ENCODE data around the gene WDR81. TPM values are rescaled to one million over a fixed set of nuclear protein-coding genes. Genes with fewer than 3 reads are reported as not detected.
"Not testable (repeated sequence)": the region's sequence is repeated elsewhere in the genome, so short reads cannot be mapped to it uniquely, and the experiment has no call there.

WDR81 gene
- total and polyA plus RNA-seq, 5 donors: 9.2 to 11.2 (median 10.9) TPM

DNA sequence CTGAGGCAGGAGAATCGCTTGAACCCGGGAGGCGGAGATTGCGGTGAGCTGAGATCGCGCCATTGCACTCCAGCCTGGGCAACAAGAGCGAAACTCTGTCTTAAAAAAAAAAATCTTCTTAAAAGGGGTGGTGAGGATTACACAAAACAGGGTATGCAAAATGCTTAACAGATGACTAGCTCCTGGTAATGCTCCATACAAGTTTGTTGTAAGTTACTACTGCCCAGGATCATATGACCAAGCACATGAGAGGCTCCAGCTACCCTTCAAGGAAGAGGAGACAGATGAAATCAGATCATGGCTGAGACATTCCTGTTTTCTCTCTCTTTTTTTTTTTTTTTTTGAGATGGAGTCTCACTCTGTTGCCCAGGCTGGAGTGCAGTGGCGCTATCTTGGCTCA, 2.5 kb upstream of the WDR81 start:
- DNase-seq: peak in 1 of 3 donors; percentile 21
- H3K27me3 ChIP-seq (ENCODE audit: control insufficient read depth, insufficient read depth); ATAC-seq; H3K27ac ChIP-seq (ENCODE audit: low read length); H3K4me3 ChIP-seq (ENCODE audit: low read length); H3K9me3 ChIP-seq (ENCODE audit: control insufficient read depth, low read length): not testable (repeated sequence)
- 96% methylated on average over 8 of the region's 8 CpGs for WGBS
- intact Hi-C loops (cut with DNase I): loop anchor here in 2 of 4 donors (5.0 kb wide), 1 partner anchor 60 kb away; no protein-coding TSS in a partner anchor
- H3K4me1 ChIP-seq (ENCODE audit: control insufficient read depth, insufficient read depth, low read length): peaks cover 11% of the 10 kb centered on the region

DNA sequence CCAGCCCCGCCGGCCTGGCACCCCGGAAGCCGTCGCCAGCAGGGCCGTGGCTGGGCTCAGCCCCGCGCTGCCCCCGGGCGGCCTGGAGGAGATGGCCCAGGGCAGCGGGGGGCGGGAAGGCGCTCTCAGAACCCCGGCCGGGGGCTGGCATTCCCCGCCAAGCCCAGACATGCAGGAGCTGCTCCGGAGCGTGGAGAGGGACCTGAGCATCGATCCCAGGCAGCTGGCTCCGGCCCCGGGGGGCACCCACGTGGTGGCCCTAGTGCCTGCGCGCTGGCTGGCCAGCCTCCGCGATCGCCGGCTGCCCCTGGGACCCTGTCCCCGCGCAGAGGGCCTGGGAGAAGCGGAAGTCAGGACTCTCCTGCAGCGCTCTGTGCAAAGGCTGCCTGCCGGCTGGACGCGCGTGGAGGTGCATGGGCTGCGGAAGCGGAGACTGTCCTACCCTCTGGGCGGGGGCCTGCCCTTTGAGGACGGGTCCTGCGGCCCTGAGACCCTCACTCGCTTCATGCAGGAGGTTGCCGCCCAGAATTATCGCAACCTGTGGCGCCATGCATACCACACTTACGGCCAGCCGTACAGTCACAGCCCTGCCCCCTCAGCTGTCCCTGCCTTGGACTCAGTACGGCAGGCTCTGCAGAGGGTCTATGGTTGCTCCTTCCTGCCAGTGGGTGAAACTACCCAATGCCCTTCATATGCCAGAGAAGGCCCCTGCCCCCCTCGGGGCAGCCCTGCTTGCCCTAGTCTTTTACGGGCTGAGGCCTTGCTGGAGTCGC, 551 bp downstream of the WDR81 start:
- ATAC-seq (peak; percentile 40 to 55), DNase-seq (peak in 2 of 3 donors; percentile 35 to 79)
- Histone ChIP-seq H3K4me1 (ENCODE audit: control insufficient read depth, insufficient read depth, low read length) (peaks cover 9% of the 10 kb centered on the region), H3K27ac (ENCODE audit: low read length) (peak overlapping the region; percentile 34), H3K27me3 (ENCODE audit: control insufficient read depth, insufficient read depth) (no peaks in the 10 kb centered on the region), H3K9me3 (ENCODE audit: control insufficient read depth, low read length) (no peaks in the 10 kb centered on the region), H3K4me3 (ENCODE audit: low read length) (peak overlapping the region; percentile 74)
- intact Hi-C loops (cut with DNase I): loop anchor here in 3 of 4 donors (5.0 kb wide), 2 partner anchors 52 to 57 kb away; no protein-coding TSS in a partner anchor
- WGBS: 15% methylated on average over 51 of the region's 51 CpGs

DNA sequence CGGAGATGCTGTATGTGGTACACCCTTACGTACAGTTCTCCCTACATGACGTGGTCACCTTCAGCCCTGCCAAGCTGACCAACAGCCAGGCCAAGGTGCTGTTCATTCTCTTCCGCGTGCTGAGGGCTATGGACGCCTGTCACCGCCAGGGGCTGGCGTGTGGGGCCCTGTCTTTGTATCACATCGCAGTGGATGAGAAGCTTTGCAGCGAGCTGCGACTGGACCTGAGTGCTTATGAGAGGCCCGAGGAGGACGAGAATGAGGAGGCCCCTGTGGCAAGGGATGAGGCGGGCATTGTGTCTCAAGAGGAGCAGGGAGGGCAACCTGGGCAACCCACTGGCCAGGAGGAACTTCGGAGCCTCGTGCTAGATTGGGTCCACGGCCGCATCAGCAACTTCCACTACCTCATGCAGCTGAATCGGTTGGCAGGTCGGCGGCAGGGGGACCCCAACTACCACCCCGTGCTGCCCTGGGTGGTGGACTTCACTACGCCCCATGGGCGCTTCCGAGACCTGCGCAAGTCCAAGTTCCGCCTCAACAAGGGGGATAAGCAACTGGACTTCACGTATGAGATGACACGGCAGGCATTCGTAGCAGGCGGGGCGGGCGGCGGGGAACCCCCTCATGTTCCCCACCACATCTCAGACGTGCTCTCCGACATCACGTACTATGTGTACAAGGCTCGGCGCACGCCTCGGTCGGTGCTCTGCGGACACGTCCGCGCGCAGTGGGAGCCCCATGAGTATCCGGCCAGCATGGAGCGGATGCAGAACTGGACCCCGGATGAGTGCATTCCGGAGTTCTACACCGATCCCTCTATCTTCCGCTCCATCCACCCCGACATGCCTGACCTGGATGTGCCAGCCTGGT, 1.4 kb downstream of the WDR81 start:
- DNase-seq (peak; percentile 18 to 61 (median 58)), ATAC-seq (no peak)
- intact Hi-C loops (cut with DNase I): loop anchor here in 1 of 4 donors (5.0 kb wide), 1 partner anchor 51 kb away; no protein-coding TSS in a partner anchor
- Histone ChIP-seq H3K4me1 (ENCODE audit: control insufficient read depth, insufficient read depth, low read length) (peaks cover 9% of the 10 kb centered on the region), H3K27ac (ENCODE audit: low read length) (no peak overlapping the region), H3K4me3 (ENCODE audit: low read length) (no peak overlapping the region), H3K9me3 (ENCODE audit: control insufficient read depth, low read length) (no peaks in the 10 kb centered on the region), H3K27me3 (ENCODE audit: control insufficient read depth, insufficient read depth) (no peaks in the 10 kb centered on the region)
- 95% methylated on average over 54 of the region's 54 CpGs for WGBS

DNA sequence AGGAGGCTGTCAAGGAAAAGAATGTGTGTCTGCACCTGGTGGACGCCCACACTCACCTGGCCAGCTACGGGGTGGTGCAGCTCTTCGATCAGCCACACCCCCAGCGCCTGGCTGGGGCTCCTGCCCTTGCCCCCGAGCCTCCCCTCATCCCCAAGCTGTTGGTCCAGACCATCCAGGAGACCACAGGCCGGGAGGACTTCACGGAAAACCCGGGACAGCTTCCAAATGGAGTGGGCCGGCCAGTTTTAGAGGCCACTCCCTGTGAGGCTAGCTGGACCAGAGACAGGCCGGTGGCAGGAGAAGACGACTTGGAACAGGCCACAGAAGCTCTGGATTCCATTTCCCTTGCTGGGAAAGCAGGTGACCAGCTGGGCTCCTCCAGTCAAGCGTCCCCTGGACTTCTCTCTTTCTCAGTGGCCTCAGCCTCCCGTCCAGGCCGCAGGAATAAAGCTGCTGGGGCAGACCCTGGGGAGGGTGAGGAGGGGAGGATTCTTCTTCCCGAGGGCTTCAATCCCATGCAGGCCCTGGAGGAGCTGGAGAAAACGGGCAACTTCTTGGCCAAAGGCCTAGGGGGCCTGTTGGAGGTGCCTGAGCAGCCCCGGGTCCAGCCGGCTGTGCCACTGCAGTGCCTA, 2.2 kb downstream of the WDR81 start:
- intact Hi-C loops (cut with DNase I): loop anchor here in 1 of 4 donors (5.0 kb wide), 1 partner anchor 51 kb away; no protein-coding TSS in a partner anchor
- Histone ChIP-seq H3K4me3 (ENCODE audit: low read length) (no peak overlapping the region), H3K4me1 (ENCODE audit: control insufficient read depth, insufficient read depth, low read length) (peaks cover 9% of the 10 kb centered on the region), H3K27ac (ENCODE audit: low read length) (no peak overlapping the region), H3K27me3 (ENCODE audit: control insufficient read depth, insufficient read depth) (no peaks in the 10 kb centered on the region), H3K9me3 (ENCODE audit: control insufficient read depth, low read length) (no peaks in the 10 kb centered on the region)
- ATAC-seq (no peak), DNase-seq (peak; percentile 25 to 52 (median 47))
- WGBS: 72% methylated on average over 18 of the region's 18 CpGs

DNA sequence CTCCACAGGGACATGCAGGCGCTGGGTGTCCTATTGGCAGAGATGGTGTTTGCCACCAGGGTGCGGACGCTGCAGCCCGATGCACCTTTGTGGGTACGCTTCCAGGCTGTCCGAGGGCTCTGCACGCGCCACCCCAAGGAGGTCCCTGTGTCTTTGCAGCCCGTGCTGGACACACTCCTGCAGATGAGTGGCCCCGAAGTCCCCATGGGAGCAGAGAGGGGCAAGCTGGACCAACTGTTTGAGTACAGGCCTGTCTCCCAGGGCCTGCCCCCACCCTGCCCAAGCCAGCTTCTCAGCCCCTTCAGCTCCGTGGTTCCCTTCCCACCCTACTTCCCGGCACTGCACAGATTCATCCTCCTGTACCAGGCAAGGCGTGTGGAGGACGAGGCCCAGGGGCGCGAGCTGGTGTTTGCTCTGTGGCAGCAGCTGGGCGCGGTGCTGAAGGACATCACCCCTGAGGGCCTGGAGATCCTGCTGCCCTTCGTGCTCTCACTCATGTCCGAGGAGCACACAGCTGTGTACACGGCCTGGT, 2.8 kb downstream of the WDR81 start:
- Histone ChIP-seq H3K27me3 (ENCODE audit: control insufficient read depth, insufficient read depth) (no peaks in the 10 kb centered on the region), H3K4me1 (ENCODE audit: control insufficient read depth, insufficient read depth, low read length) (peaks cover 9% of the 10 kb centered on the region), H3K9me3 (ENCODE audit: control insufficient read depth, low read length) (no peaks in the 10 kb centered on the region), H3K27ac (ENCODE audit: low read length) (no peak overlapping the region), H3K4me3 (ENCODE audit: low read length) (no peak overlapping the region)
- intact Hi-C loops (cut with DNase I): loop anchor here in 1 of 4 donors (5.0 kb wide), 1 partner anchor 50 kb away; no protein-coding TSS in a partner anchor
- peak in 2 of 3 donors; percentile 51 to 53 for DNase-seq
- 93% methylated on average over 21 of the region's 21 CpGs for WGBS
- no peak for ATAC-seq

DNA sequence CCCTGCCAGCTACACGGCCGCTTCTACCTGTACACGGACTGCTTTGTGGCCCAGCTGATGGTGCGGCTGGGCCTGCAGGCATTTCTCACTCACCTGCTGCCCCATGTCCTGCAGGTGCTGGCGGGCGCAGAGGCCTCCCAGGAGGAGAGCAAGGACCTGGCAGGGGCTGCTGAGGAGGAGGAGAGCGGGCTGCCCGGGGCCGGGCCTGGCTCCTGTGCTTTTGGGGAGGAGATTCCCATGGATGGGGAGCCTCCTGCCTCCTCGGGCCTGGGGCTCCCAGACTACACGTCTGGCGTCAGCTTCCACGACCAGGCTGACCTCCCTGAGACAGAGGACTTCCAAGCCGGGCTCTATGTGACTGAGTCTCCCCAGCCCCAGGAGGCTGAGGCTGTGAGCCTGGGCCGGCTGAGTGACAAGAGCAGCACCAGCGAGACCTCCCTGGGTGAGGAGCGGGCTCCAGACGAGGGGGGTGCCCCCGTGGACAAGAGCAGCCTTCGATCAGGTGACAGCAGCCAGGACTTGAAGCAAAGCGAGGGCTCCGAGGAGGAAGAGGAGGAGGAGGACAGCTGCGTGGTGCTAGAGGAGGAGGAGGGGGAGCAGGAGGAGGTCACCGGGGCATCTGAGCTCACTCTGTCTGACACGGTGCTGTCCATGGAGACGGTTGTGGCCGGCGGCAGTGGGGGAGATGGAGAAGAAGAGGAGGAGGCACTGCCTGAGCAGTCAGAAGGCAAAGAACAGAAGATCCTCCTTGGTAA, 3.5 kb downstream of the WDR81 start:
- H3K27ac ChIP-seq (ENCODE audit: low read length): no peak overlapping the region
- no peak overlapping the region for H3K4me3 ChIP-seq (ENCODE audit: low read length)
- ATAC-seq (no peak), DNase-seq (peak in 2 of 3 donors; percentile 40 to 57)
- H3K4me1 ChIP-seq (ENCODE audit: control insufficient read depth, insufficient read depth, low read length): peaks cover 8% of the 10 kb centered on the region
- H3K9me3 ChIP-seq (ENCODE audit: control insufficient read depth, low read length): no peaks in the 10 kb centered on the region
- intact Hi-C loops (cut with DNase I): loop anchor here in 1 of 4 donors (5.0 kb wide), 1 partner anchor 49 kb away; no protein-coding TSS in a partner anchor
- WGBS: 90% methylated on average over 28 of the region's 28 CpGs
- no peaks in the 10 kb centered on the region for H3K27me3 ChIP-seq (ENCODE audit: control insufficient read depth, insufficient read depth)

DNA sequence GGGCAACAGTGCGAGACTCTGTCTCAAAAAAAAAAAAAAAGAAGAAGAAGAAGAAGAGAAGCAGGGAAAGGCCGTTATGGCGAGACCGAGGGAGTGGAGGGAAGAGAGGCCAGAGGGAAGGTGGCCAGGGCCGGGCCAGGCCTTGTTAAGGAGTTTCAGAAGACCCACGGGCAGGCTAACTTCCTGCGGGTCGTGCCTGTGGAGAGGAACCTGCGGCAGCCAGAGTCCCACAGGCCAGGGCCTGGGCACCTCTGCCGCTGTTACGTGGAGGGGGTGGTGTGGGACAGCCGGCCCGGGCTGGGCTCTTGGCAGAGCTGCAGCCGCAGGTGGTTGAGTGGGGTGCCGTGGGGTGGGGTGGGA, 5.4 kb downstream of the WDR81 start:
- Histone ChIP-seq H3K27ac (ENCODE audit: low read length) (peak overlapping the region; percentile 42), H3K27me3 (ENCODE audit: control insufficient read depth, insufficient read depth) (no peaks in the 10 kb centered on the region), H3K4me1 (ENCODE audit: control insufficient read depth, insufficient read depth, low read length) (peaks cover 5% of the 10 kb centered on the region), H3K4me3 (ENCODE audit: low read length) (no peak overlapping the region), H3K9me3 (ENCODE audit: control insufficient read depth, low read length) (no peaks in the 10 kb centered on the region)
- ATAC-seq: peak in 1 of 2 donors; percentile 25
- intact Hi-C loops (cut with DNase I): loop anchor here in 1 of 4 donors (5.0 kb wide), 1 partner anchor 47 kb away; no protein-coding TSS in a partner anchor
- peak in 1 of 3 donors; percentile 68 for DNase-seq
- 41% methylated on average over 15 of the region's 15 CpGs for WGBS

DNA sequence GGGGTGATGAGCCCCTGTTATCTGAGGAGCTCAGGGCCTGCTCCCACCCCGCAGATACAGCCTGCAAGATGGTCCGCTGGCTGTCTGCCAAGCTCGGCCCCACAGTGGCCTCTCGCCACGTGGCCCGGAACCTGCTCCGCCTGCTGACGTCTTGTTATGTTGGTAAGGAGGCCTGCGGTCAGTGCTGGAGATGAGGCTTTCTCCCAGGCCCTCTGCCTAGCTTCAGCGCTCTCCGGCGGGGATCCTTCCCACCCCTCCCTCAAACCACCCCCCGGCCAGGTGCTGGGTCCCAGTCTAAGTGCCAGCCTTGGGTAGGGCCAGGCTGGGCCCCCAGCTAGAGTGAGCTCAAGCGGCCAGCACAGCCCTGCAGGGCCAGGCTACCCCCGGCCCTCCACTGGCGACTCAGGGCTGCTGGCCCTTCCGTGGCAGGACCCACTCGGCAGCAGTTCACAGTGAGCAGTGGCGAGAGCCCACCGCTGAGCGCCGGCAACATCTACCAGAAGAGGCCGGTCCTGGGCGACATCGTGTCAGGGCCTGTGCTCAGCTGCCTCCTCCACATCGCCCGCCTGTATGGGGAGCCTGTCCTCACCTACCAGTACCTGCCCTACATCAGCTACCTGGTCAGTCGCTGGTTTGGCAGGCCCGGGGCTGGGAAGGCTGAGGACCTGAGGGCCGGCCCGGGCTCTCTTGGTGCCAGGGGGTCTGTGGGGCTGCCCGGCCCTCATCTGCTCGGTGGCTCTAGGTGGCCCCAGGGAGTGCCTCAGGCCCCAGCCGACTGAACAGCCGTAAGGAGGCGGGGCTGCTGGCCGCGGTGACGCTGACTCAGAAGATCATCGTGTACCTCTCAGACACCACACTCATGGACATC, 6.1 kb downstream of the WDR81 start:
- peak overlapping the region; percentile 42 for H3K27ac ChIP-seq (ENCODE audit: low read length)
- H3K4me1 ChIP-seq (ENCODE audit: control insufficient read depth, insufficient read depth, low read length): peaks cover under 1% of the 10 kb centered on the region
- ATAC-seq (peak; percentile 75 to 78), DNase-seq (peak; percentile 89 to 96 (median 94))
- H3K9me3 ChIP-seq (ENCODE audit: control insufficient read depth, low read length): no peaks in the 10 kb centered on the region
- H3K27me3 ChIP-seq (ENCODE audit: control insufficient read depth, insufficient read depth): no peaks in the 10 kb centered on the region
- H3K4me3 ChIP-seq (ENCODE audit: low read length): no peak overlapping the region
- intact Hi-C loops (cut with DNase I): no loop called here
- 70% methylated on average over 40 of the region's 40 CpGs for WGBS

DNA sequence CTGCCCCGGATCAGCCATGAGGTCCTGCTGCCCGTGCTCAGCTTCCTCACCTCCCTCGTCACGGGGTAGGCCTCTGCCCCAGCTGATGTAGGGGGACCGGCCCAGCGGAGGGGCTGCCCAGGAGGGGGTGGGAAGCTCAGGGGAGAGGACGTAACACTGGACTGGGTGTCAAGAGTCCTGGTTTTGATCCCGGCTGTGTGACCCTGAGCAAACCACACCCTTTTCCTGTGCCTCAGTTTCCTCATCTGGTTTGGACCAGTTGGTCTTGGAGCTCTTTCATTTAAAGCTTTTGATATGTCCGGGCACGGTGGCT, 6.6 kb downstream of the WDR81 start:
- H3K4me1 ChIP-seq (ENCODE audit: control insufficient read depth, insufficient read depth, low read length): peaks cover under 1% of the 10 kb centered on the region
- 88% methylated on average over 10 of the region's 10 CpGs for WGBS

More for the DNA sequence above, 6.6 kb downstream of the WDR81 start:
- intact Hi-C loops (cut with DNase I): no loop called here
- H3K4me3 ChIP-seq (ENCODE audit: low read length): no peak overlapping the region
- H3K27ac ChIP-seq (ENCODE audit: low read length): no peak overlapping the region
- no peaks in the 10 kb centered on the region for H3K9me3 ChIP-seq (ENCODE audit: control insufficient read depth, low read length)
- ATAC-seq: no peak
- DNase-seq: no peak
- no peaks in the 10 kb centered on the region for H3K27me3 ChIP-seq (ENCODE audit: control insufficient read depth, insufficient read depth)
